Measurements from ENCODE around the gene SLC25A23. TPM values are rescaled to one million over a fixed set of nuclear protein-coding genes. Genes with fewer than 3 reads are reported as not detected.
A peak's percentile ranks its signal among the peaks of the same experiment; 100 is the strongest.

Gene SLC25A23
- total RNA-seq, 1 donor from 2014 or later: 76.2 TPM

DNA sequence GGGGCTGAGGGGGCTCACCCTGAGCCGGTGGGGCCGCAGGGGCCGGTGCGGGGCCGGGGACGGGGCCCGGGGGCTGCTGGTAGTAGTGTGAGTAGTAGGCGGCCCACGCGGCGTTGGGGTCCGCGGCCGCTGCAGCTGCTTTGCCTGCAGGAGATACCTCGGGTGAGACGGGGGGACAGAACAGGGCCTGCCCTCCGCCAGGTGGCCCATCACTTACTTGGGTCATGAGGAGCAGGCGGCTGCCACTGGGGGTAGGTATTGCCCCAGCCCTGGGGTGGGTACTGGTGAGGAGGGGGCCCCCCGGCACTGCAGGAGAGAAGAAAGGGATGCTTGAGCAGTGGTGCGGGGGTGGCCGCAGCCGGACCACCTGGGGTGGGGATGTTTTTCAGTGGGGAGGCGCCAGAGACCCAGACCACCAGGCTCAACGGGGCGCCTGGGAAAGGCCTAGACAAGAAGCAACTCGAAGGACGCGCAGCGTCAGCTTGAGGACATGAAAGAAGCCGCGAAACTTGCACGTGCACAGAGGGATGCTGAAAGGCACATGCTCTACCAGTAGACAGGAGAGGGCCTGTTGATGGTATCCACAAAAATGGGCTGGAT lies 43.9 kb downstream of the SLC25A23 start:
- no peak for DNase-seq (ENCODE audit: low spot score, unreplicated experiment)
- no peaks in the 10 kb centered on the region for H3K27me3 Mint-ChIP-seq
- TF ChIP-seq, protein P1, sequence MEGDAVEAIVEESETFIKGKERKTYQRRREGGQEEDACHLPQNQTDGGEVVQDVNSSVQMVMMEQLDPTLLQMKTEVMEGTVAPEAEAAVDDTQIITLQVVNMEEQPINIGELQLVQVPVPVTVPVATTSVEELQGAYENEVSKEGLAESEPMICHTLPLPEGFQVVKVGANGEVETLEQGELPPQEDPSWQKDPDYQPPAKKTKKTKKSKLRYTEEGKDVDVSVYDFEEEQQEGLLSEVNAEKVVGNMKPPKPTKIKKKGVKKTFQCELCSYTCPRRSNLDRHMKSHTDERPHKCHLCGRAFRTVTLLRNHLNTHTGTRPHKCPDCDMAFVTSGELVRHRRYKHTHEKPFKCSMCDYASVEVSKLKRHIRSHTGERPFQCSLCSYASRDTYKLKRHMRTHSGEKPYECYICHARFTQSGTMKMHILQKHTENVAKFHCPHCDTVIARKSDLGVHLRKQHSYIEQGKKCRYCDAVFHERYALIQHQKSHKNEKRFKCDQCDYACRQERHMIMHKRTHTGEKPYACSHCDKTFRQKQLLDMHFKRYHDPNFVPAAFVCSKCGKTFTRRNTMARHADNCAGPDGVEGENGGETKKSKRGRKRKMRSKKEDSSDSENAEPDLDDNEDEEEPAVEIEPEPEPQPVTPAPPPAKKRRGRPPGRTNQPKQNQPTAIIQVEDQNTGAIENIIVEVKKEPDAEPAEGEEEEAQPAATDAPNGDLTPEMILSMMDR (IDR thresholded peaks at IDR 0.05; ENCODE audit: unreplicated experiment): no peak
- H3K27ac Mint-ChIP-seq: no peak overlapping the region
- no peak overlapping the region for H3K4me3 Mint-ChIP-seq (ENCODE audit: low read depth)
- peaks cover 15% of the 10 kb centered on the region for H3K4me1 Mint-ChIP-seq (ENCODE audit: low read depth)
- H3K36me3 Mint-ChIP-seq (ENCODE audit: insufficient read depth): peaks cover 14% of the 10 kb centered on the region
- H3K9me3 Mint-ChIP-seq (ENCODE audit: low read depth): no peaks in the 10 kb centered on the region

DNA sequence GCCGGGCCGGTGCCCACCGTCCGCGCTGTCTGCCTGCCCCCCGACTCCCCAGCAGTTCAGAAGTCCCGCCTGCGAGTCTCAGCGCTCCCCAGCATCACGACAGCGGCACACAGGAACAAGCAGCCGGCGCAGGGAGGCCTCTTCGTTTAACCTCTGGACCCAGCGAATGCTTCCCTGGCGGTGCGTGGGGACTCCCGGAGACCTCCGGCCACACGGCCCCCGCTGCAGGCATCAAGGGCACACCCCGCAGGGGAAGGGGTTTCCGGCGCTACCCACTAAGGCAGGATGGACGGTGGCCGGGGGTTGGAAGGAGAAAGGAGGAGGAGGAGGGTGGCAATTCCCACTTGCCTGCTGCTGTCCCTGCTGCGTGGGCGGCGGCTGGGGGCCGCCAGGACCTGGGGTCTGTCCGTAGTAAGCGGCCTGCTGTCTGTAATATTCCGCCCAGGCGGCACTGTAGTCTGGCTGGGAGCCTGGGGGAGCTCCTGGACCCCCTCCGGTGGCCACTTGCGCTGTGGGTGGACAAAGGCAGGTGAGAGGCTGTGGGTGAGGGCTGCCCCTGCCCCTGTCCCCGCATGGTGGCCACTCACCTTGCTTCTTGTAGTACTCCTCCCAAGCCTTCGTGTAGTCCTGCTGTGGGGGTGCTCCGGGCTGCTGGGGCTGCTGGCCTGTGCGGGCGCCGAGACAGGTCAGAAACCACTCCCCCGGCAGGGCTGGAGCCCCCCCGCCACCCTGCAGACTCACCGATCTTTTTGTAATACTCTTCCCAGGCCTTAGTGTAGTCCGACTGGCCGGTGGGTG lies 44.6 kb downstream of the SLC25A23 start:
- peaks cover 15% of the 10 kb centered on the region for H3K4me1 Mint-ChIP-seq (ENCODE audit: low read depth)
- H3K9me3 Mint-ChIP-seq (ENCODE audit: low read depth): no peaks in the 10 kb centered on the region
- no peak overlapping the region for H3K4me3 Mint-ChIP-seq (ENCODE audit: low read depth)
- no peak for DNase-seq (ENCODE audit: low spot score, unreplicated experiment)
- no peaks in the 10 kb centered on the region for H3K27me3 Mint-ChIP-seq
- TF ChIP-seq, protein P1 (IDR thresholded peaks at IDR 0.05; ENCODE audit: unreplicated experiment): no peak
- no peak overlapping the region for H3K27ac Mint-ChIP-seq
- H3K36me3 Mint-ChIP-seq (ENCODE audit: insufficient read depth): peaks cover 13% of the 10 kb centered on the region

DNA sequence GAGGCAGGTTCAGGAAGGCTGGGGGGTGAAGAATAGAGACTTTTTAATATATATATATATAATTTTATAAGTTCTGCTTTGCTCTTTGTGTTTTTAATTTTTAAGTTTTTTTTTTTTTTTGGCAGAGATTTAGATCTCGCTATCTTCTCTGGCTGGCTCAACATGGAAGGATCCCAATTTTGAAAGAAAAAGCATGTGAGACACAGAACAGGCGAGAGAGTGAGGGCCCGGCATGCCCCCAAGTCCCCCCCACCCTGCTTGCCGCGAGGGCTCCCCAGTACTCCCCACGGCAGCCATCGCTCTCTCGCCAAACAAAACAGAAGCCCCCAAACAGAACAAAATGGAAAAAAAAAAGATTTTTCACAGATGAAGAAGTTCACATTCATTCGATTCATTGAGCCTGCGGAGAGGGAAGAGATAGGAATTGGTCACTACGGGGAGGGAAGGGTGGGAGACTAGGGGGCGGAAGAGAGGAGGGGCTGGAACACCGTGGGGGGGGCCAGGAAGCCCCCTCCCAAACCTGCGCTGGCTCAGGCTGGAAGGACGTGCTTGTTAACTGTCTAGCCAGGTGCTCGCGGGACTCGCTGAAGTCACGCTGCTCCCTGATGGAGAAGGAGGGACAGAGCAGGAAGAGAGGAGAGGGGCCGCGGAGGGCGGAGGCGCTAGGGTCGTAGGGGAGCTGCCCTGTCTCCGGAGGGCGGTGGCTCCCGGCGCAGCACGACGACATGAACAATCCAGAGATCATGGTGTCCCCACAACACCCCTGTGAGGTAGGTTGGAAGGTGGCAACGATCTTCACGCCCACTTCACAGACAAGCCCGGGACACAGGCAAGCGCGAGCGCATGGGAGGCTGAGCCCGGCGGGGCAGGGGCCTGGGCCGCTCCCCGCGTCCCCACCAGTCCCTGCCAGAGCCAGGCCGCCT lies 45.6 kb downstream of the SLC25A23 start:
- TF ChIP-seq, protein P1 (IDR thresholded peaks at IDR 0.05; ENCODE audit: unreplicated experiment): no peak
- no peak overlapping the region for H3K4me3 Mint-ChIP-seq (ENCODE audit: low read depth)
- no peaks in the 10 kb centered on the region for H3K27me3 Mint-ChIP-seq
- H3K27ac Mint-ChIP-seq: peak overlapping the region; percentile 78
- H3K9me3 Mint-ChIP-seq (ENCODE audit: low read depth): no peaks in the 10 kb centered on the region
- peaks cover 15% of the 10 kb centered on the region for H3K4me1 Mint-ChIP-seq (ENCODE audit: low read depth)
- no peak for DNase-seq (ENCODE audit: low spot score, unreplicated experiment)
- H3K36me3 Mint-ChIP-seq (ENCODE audit: insufficient read depth): peaks cover 12% of the 10 kb centered on the region

DNA sequence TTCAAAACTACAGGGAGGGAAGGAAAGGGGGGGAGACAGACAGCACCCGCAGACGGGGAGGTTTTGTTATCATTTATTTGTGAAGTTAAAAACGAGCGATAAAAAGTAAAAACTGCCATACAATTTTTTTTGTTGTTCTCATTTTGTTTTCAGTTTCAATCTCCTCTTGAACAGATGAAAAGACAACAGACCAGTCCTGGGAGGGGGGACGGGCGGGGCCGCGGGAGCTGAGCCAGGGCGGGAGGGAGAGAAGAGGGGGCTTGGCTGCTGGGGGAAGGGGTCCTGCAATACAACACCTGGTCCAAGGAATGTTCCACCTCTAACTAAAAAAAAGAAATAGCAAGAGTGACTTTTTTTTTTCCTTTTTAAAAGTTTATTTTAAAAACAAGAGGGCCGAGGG lies 46.3 kb downstream of the SLC25A23 start:
- Mint-ChIP-seq H3K36me3 (ENCODE audit: insufficient read depth) (peaks cover 10% of the 10 kb centered on the region), H3K27ac (peak overlapping the region; percentile 76), H3K4me3 (ENCODE audit: low read depth) (no peak overlapping the region), H3K9me3 (ENCODE audit: low read depth) (no peaks in the 10 kb centered on the region), H3K27me3 (no peaks in the 10 kb centered on the region), H3K4me1 (ENCODE audit: low read depth) (peaks cover 15% of the 10 kb centered on the region)
- no peak for DNase-seq (ENCODE audit: low spot score, unreplicated experiment)
- TF ChIP-seq, protein P1 (IDR thresholded peaks at IDR 0.05; ENCODE audit: unreplicated experiment): no peak

Measured in progenitor cell of endocrine pancreas (in vitro differentiated cells).